Measurements from ENCODE around the gene MADCAM1.

MADCAM1 gene

GRCh38 chr19:532561-533363 lies 36.5 kb downstream of the MADCAM1 start:
- peak; percentile 28 for DNase-seq (ENCODE audit: low spot score)

- DNase-seq (ENCODE audit: low spot score), result no peak
Observed at GRCh38 chr19:533364-534058, 37.2 kb downstream of the MADCAM1 start.

GRCh38 chr19:534088-534487 lies 37.8 kb downstream of the MADCAM1 start:
- no peak for DNase-seq (ENCODE audit: low spot score)

GRCh38 chr19:535017-535835 lies 38.9 kb downstream of the MADCAM1 start:
- DNase-seq (ENCODE audit: low spot score), result no peak

GRCh38 chr19:536031-536880 lies 40.0 kb downstream of the MADCAM1 start:
- DNase-seq (ENCODE audit: low spot score), result no peak

- DNase-seq (ENCODE audit: low spot score), result no peak
Observed at GRCh38 chr19:536881-537404, 40.7 kb downstream of the MADCAM1 start.

- no peak for DNase-seq (ENCODE audit: low spot score)
Observed at GRCh38 chr19:538641-539428, 42.5 kb downstream of the MADCAM1 start.

GRCh38 chr19:539429-540030 lies 43.2 kb downstream of the MADCAM1 start:
- DNase-seq (ENCODE audit: low spot score), result no peak

- DNase-seq (ENCODE audit: low spot score), result no peak
Observed at GRCh38 chr19:540867-541637, 44.8 kb downstream of the MADCAM1 start.

- DNase-seq (ENCODE audit: low spot score), result no peak
Observed at GRCh38 chr19:541699-542098, 45.4 kb downstream of the MADCAM1 start.

GRCh38 chr19:542173-542866 lies 46.0 kb downstream of the MADCAM1 start:
- DNase-seq (ENCODE audit: low spot score), result no peak

- DNase-seq (ENCODE audit: low spot score), result no peak
Observed at GRCh38 chr19:543910-544608, 47.8 kb downstream of the MADCAM1 start, which contains the start of gene GZMM. GZMM (plus strand) TSS chr19:544053; CDS start chr19:544072, 19 bp downstream.

GRCh38 chr19:547117-547516 lies 50.8 kb downstream of the MADCAM1 start:
- no peak for DNase-seq (ENCODE audit: low spot score)

GRCh38 chr19:547836-548720 lies 51.8 kb downstream of the MADCAM1 start:
- DNase-seq (ENCODE audit: low spot score), result no peak

- DNase-seq (ENCODE audit: low spot score), result no peak
Observed at GRCh38 chr19:548886-549830, 52.9 kb downstream of the MADCAM1 start.

GRCh38 chr19:554817-555216 lies 58.5 kb downstream of the MADCAM1 start:
- no peak for DNase-seq (ENCODE audit: low spot score)
